ENCODE results near the gene ENAH. TPM values are rescaled to one million over a fixed set of nuclear protein-coding genes. Genes with fewer than 3 reads are reported as not detected.

Gene ENAH
- total RNA-seq, 1 experiment from 2014 or later: 100 TPM

DNA sequence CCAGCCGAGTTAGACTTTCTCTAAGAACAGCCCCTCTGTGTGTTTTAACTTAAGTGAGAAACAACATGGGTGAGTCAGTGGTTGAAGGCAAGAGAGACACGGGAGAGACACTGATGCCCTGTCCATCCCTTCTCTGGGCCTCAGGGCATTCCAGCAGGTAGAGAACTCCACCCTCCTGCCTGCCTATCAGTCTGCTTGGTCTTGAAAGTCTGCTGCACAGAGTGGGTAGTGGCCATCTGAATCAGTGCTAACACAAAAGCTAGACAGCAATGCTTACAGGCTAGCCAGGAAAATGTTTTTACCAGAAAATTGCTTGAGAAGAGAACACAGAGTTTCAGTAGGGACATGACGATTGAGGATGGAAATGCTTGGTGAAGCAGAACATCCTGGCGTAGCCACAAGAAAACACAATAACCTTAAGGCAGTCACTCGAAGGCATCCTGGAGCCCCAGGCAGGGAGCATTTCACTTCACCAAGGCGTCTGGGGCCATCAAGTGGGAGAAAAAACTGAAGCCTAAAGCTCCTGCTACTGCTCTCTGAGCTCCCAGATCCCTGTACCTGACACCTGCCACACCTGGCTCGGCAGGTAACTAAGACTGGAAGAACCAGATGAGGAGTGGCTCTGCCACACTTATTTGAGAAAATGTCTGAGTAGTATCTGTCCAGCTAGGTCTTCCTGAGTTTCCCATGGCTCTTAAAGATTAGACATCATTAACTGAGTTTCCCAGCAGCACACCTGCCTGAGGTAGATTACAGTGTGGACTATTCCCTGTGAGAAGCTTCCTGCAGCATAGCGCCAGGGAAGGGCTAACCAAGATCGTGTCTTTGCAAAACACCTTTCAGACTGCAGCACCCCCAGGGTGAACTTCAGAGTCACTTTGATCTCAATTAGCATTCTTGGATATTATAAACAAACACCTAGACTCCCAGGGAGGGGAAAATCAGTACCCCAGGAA is 207.0 kb downstream of the ENAH start:
- BruUV-seq (replicated peaks): no TSS peak
- Histone ChIP-seq H3K4me2 (ENCODE audit: low read length) (peak overlapping the region; percentile 46), H3K27me3 (ENCODE audit: insufficient read depth, low read length) (no peaks in the 10 kb centered on the region), H4K20me1 (ENCODE audit: insufficient read depth) (no peaks in the 10 kb centered on the region), H3K9me3 (ENCODE audit: control insufficient read depth in 1 of 2, insufficient read depth in 1 of 2, low read depth in 1 of 2, low read length in 2 of 2) (no peaks in the 10 kb centered on the region), H3K4me3 (replicated peaks in 1 of 2; ENCODE audit: low read depth in 1 of 2, low read length in 2 of 2) (no peak overlapping the region), H3K36me3 (ENCODE audit: control insufficient read depth in 1 of 2, insufficient read depth in 2 of 2, low read length in 2 of 2) (no peaks in the 10 kb centered on the region), H3K79me2 (ENCODE audit: insufficient read depth, low read length) (no peaks in the 10 kb centered on the region), H3K9ac (ENCODE audit: low read length) (no peak overlapping the region), H3K4me1 (ENCODE audit: control insufficient read depth in 1 of 2, insufficient read depth in 2 of 2, low read length in 2 of 2) (peaks cover 50 to 84% of the 10 kb centered on the region in 2 experiments), H3K9me2 (ENCODE audit: insufficient read depth) (no peaks in the 10 kb centered on the region), H2AFZ (ENCODE audit: low read depth, low read length, poor library complexity, severe bottlenecking) (peak overlapping the region; percentile 75), H3K27ac (ENCODE audit: low read depth, low read length) (peak overlapping the region; percentile 40)
- RAD21 ChIA-PET (ENCODE audit: low non-redundant PET in 1 of 2, low total read pairs in 2 of 2, uncharacterized antibody in 2 of 2, unreplicated experiment in 2 of 2): no interaction called here
- ATAC-seq (no peak), DNase-seq (ENCODE audit: low read depth, low spot score) (no peak)
- CTCF ChIA-PET: no interaction called here
- POLR2A ChIA-PET: interaction anchor here (1.0 to 1.2 kb wide), 3 partner anchors 8 to 17 kb away, joined by 3 read pairs; partner anchors contain the start of gene LBR
- intact Hi-C loops (cut with micrococcal nuclease): no loop called here
- TF ChIP-seq CEBPB (IDR thresholded peaks at IDR 0.05; ENCODE audit: low read depth): no peak

DNA sequence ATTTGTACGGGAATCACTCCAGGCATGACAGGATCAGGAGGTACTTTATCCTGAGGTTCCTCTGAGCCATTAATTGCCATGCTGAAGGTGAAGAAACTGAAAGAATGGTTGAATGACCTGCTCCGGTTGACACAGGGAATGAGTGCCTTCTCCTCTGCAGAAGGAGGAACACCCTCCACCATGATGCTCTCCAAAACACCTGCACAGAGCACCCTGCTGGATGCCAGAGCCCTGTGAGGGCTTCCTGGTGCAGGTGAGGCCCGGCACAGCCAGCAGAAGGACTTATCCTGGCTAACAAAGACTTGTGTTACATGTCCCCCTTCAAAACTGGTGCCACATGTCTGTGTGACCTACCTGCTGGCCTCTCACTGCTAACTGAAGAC is 210.8 kb downstream of the ENAH start:
- no peak overlapping the region for H3K4me3 ChIP-seq (replicated peaks in 1 of 2; ENCODE audit: low read depth in 1 of 2, low read length in 2 of 2)
- no peaks in the 10 kb centered on the region for H3K79me2 ChIP-seq (ENCODE audit: insufficient read depth, low read length)
- DNase-seq (ENCODE audit: low read depth, low spot score) (no peak), ATAC-seq (no peak)
- H3K36me3 ChIP-seq (ENCODE audit: control insufficient read depth in 1 of 2, insufficient read depth in 2 of 2, low read length in 2 of 2): no peaks in the 10 kb centered on the region
- H3K4me2 ChIP-seq (ENCODE audit: low read length): no peak overlapping the region
- intact Hi-C loops (cut with micrococcal nuclease): no loop called here
- H2AFZ ChIP-seq (ENCODE audit: low read depth, low read length, poor library complexity, severe bottlenecking): no peak overlapping the region
- ChIA-PET CTCF (interaction anchor here (0.8 to 1.1 kb wide), 4 partner anchors 12 to 330 kb away, joined by 3 to 5 read pairs (median 4); partner anchors contain the start of gene LBR), RAD21 (ENCODE audit: low non-redundant PET in 1 of 2, low total read pairs in 2 of 2, uncharacterized antibody in 2 of 2, unreplicated experiment in 2 of 2) (no interaction called here), POLR2A (no interaction called here)
- H3K9ac ChIP-seq (ENCODE audit: low read length): no peak overlapping the region
- H3K9me3 ChIP-seq (ENCODE audit: control insufficient read depth in 1 of 2, insufficient read depth in 1 of 2, low read depth in 1 of 2, low read length in 2 of 2): no peaks in the 10 kb centered on the region
- H3K27me3 ChIP-seq (ENCODE audit: insufficient read depth, low read length): no peaks in the 10 kb centered on the region
- H3K27ac ChIP-seq (ENCODE audit: low read depth, low read length): no peak overlapping the region
- H4K20me1 ChIP-seq (ENCODE audit: insufficient read depth): no peaks in the 10 kb centered on the region
- no TSS peak for BruUV-seq (replicated peaks)
- H3K4me1 ChIP-seq (ENCODE audit: control insufficient read depth in 1 of 2, insufficient read depth in 2 of 2, low read length in 2 of 2): peaks cover 42 to 62% of the 10 kb centered on the region in 2 experiments
- no peaks in the 10 kb centered on the region for H3K9me2 ChIP-seq (ENCODE audit: insufficient read depth)
- TF ChIP-seq FOSL1 (IDR thresholded peaks at IDR 0.05; ENCODE audit: low read depth) (no peak), SP1 (IDR thresholded peaks at IDR 0.05; ENCODE audit: low read depth) (no peak), POLR2A (IDR thresholded peaks at IDR 0.05; ENCODE audit: borderline replicate concordance, extremely low read depth, insufficient read depth, insufficient read length) (no peak), SRF (IDR thresholded peaks at IDR 0.05; ENCODE audit: low read depth) (no peak), ELF1 (IDR thresholded peaks at IDR 0.05; ENCODE audit: borderline replicate concordance, low read depth) (no peak), ZNF274 (IDR thresholded peaks at IDR 0.05; ENCODE audit: low read depth, low read length) (no peak), CEBPB (IDR thresholded peaks at IDR 0.05; ENCODE audit: low read depth) (no peak), POLR2AphosphoS5 (IDR thresholded peaks at IDR 0.05; ENCODE audit: low read depth, low read length) (no peak), EGR1 (IDR thresholded peaks at IDR 0.05; ENCODE audit: low read depth) (no peak), EZH2phosphoT487 (IDR thresholded peaks at IDR 0.05; ENCODE audit: borderline replicate concordance) (no peak)
- TF ChIP-seq, protein P1, sequence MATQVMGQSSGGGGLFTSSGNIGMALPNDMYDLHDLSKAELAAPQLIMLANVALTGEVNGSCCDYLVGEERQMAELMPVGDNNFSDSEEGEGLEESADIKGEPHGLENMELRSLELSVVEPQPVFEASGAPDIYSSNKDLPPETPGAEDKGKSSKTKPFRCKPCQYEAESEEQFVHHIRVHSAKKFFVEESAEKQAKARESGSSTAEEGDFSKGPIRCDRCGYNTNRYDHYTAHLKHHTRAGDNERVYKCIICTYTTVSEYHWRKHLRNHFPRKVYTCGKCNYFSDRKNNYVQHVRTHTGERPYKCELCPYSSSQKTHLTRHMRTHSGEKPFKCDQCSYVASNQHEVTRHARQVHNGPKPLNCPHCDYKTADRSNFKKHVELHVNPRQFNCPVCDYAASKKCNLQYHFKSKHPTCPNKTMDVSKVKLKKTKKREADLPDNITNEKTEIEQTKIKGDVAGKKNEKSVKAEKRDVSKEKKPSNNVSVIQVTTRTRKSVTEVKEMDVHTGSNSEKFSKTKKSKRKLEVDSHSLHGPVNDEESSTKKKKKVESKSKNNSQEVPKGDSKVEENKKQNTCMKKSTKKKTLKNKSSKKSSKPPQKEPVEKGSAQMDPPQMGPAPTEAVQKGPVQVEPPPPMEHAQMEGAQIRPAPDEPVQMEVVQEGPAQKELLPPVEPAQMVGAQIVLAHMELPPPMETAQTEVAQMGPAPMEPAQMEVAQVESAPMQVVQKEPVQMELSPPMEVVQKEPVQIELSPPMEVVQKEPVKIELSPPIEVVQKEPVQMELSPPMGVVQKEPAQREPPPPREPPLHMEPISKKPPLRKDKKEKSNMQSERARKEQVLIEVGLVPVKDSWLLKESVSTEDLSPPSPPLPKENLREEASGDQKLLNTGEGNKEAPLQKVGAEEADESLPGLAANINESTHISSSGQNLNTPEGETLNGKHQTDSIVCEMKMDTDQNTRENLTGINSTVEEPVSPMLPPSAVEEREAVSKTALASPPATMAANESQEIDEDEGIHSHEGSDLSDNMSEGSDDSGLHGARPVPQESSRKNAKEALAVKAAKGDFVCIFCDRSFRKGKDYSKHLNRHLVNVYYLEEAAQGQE (IDR thresholded peaks at IDR 0.05; ENCODE audit: low read depth): no peak
- TF ChIP-seq, protein P2, sequence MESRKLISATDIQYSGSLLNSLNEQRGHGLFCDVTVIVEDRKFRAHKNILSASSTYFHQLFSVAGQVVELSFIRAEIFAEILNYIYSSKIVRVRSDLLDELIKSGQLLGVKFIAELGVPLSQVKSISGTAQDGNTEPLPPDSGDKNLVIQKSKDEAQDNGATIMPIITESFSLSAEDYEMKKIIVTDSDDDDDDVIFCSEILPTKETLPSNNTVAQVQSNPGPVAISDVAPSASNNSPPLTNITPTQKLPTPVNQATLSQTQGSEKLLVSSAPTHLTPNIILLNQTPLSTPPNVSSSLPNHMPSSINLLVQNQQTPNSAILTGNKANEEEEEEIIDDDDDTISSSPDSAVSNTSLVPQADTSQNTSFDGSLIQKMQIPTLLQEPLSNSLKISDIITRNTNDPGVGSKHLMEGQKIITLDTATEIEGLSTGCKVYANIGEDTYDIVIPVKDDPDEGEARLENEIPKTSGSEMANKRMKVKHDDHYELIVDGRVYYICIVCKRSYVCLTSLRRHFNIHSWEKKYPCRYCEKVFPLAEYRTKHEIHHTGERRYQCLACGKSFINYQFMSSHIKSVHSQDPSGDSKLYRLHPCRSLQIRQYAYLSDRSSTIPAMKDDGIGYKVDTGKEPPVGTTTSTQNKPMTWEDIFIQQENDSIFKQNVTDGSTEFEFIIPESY (IDR thresholded peaks at IDR 0.05; ENCODE audit: extremely low read depth, insufficient replicate concordance, low read length): no peak
- TF ChIP-seq, protein P3, sequence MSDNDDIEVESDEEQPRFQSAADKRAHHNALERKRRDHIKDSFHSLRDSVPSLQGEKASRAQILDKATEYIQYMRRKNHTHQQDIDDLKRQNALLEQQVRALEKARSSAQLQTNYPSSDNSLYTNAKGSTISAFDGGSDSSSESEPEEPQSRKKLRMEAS (IDR thresholded peaks at IDR 0.05): no peak
